CD14-positive monocyte (primary cell): ENCODE data around the gene DNAJA4. TPM values are rescaled to one million over a fixed set of nuclear protein-coding genes. Genes with fewer than 3 reads are reported as not detected.
A peak's percentile ranks its signal among the peaks of the same experiment; 100 is the strongest.

ENCODE experiments used
- DNase-seq, 3 donors: peaks; one replicate each; pipeline ENCODE4 v3.0.0-alpha.2; 2011 to 2022
- H2AFZ ChIP-seq: 2 replicates; pipeline ENCODE4 v1.6.0; 2012; ENCODE audit warnings: mild to moderate bottlenecking, low read depth, low read length, inconsistent platforms; ENCODE audit not compliant: insufficient read depth, poor library complexity, severe bottlenecking
- H3K27ac ChIP-seq, 2 donors: 1 replicate in 1 of 2; 2 replicates in 1 of 2; pipeline ENCODE4 v1.5.1; 2012 to 2013; ENCODE audit warnings: low read length in 2 of 2, control low read depth in 1 of 2, inconsistent platforms in 1 of 2, low read depth in 1 of 2, mild to moderate bottlenecking in 1 of 2
- H3K27me3 ChIP-seq, 2 donors: one replicate each; pipeline versions ENCODE4 v1.6.0 to v1.6.1; 2011 to 2013; ENCODE audit warnings: low read length in 2 of 2; ENCODE audit not compliant: control insufficient read depth in 2 of 2, insufficient read depth in 2 of 2
- H3K36me3 ChIP-seq, 2 donors: replicated peaks in 1 of 2; 1 replicate in 1 of 2; 2 replicates in 1 of 2; pipeline versions ENCODE4 v1.5.1 to v1.6.1; 2012 to 2013; ENCODE audit warnings: low read length in 2 of 2, control low read depth in 1 of 2, inconsistent platforms in 1 of 2, mild to moderate bottlenecking in 1 of 2; ENCODE audit not compliant: insufficient read depth in 2 of 2, control insufficient read depth in 1 of 2
- H3K4me1 ChIP-seq, 2 donors: 1 replicate in 1 of 2; 2 replicates in 1 of 2; pipeline versions ENCODE4 v1.5.1 to v1.6.1; 2012 to 2013; ENCODE audit warnings: low read length in 2 of 2, control low read depth in 1 of 2, inconsistent platforms in 1 of 2, mild to moderate bottlenecking in 1 of 2, moderate library complexity in 1 of 2; ENCODE audit not compliant: insufficient read depth in 2 of 2, control insufficient read depth in 1 of 2
- H3K4me2 ChIP-seq: replicated peaks from 2 replicates; pipeline ENCODE3; 2012; ENCODE audit warnings: low read length, moderate library complexity, mild to moderate bottlenecking; ENCODE audit not compliant: poor library complexity, severe bottlenecking; ENCODE audit errors: extremely low read depth
- H3K4me3 ChIP-seq, 3 experiments: fragments of 200-600 bp in 1 of 3; sonication (generic) in 1 of 3; replicated peaks in 1 of 3; 1 replicate in 2 of 3; 2 replicates in 1 of 3; pipeline ENCODE4 v1.5.1; 2011 to 2013; ENCODE audit warnings: low read length in 3 of 3, mild to moderate bottlenecking in 3 of 3, control low read depth in 2 of 3, low read depth in 2 of 3, inconsistent platforms in 1 of 3, moderate library complexity in 1 of 3
- H3K79me2 ChIP-seq: 2 replicates; pipeline ENCODE4 v1.6.0; 2012; ENCODE audit warnings: mild to moderate bottlenecking, control low read depth, inconsistent platforms, low read length, moderate library complexity; ENCODE audit not compliant: insufficient read depth
- H3K9ac ChIP-seq: 2 replicates; pipeline ENCODE4 v1.6.0; 2017; ENCODE audit warnings: low read length, mild to moderate bottlenecking; ENCODE audit not compliant: insufficient read depth, poor library complexity, severe bottlenecking
- H3K9me3 ChIP-seq, 2 donors: replicated peaks in 1 of 2; 1 replicate in 1 of 2; 2 replicates in 1 of 2; pipeline versions ENCODE4 v1.5.1 to v1.6.1; 2012 to 2013; ENCODE audit warnings: low read length in 2 of 2, control low read depth in 1 of 2; ENCODE audit not compliant: control insufficient read depth in 1 of 2, insufficient read depth in 1 of 2
- H4K20me1 ChIP-seq: 2 replicates; pipeline ENCODE4 v1.6.0; 2012; ENCODE audit warnings: mild to moderate bottlenecking, low read length, control low read depth, moderate library complexity; ENCODE audit not compliant: insufficient read depth
- H3K27ac Mint-ChIP-seq, 7 donors: one replicate each; pipeline ENCODE4 v1.8.0; 2020; ENCODE audit warnings: mild to moderate bottlenecking in 7 of 7, mixed read lengths in 7 of 7, moderate library complexity in 6 of 7, inconsistent platforms in 2 of 7
- H3K27me3 Mint-ChIP-seq, 3 donors: one replicate each; pipeline ENCODE4 v1.8.0; 2021 to 2022; ENCODE audit warnings: low read depth in 3 of 3, mild to moderate bottlenecking in 3 of 3, mixed read lengths in 3 of 3, moderate library complexity in 3 of 3, inconsistent platforms in 1 of 3
- H3K36me3 Mint-ChIP-seq, 2 donors: one replicate each; pipeline ENCODE4 v1.8.0; 2020; ENCODE audit warnings: mixed read lengths in 2 of 2, inconsistent platforms in 1 of 2, mild to moderate bottlenecking in 1 of 2
- H3K4me1 Mint-ChIP-seq: one replicate; pipeline ENCODE4 v1.8.0; 2020; ENCODE audit warnings: mild to moderate bottlenecking, mixed read lengths
- H3K4me3 Mint-ChIP-seq, 2 donors: one replicate each; pipeline ENCODE4 v1.8.0; 2020; ENCODE audit warnings: mild to moderate bottlenecking in 2 of 2, mixed read lengths in 2 of 2, moderate library complexity in 1 of 2
- H3K9me3 Mint-ChIP-seq, 7 donors: one replicate each; pipeline ENCODE4 v1.8.0; 2020 to 2022; ENCODE audit warnings: mixed read lengths in 7 of 7, mild to moderate bottlenecking in 6 of 7, moderate library complexity in 6 of 7, inconsistent platforms in 2 of 7
- CTCF ChIP-seq: fragments of 200-600 bp; IDR thresholded peaks from one replicate; pipeline ENCODE4 v1.8.0; 2022; ENCODE audit warnings: antibody characterized with exemption, mild to moderate bottlenecking
- WGBS: methylation state at CpG from one replicate; pipeline ENCODE4 v1.1.5; 2013; ENCODE audit warnings: missing lambda C conversion rate; ENCODE audit not compliant: insufficient coverage; 5-methylcytosine and 5-hydroxymethylcytosine counted together
- intact Hi-C, 2 donors: fragments of 100-400 bp; cut with micrococcal nuclease; formaldehyde crosslinking; loops; one replicate each; pipeline versions ENCODE4 v1.15.0 to v1.15.1; 2023
- polyA plus RNA-seq, 3 donors: library from polyadenylated mRNA; depleted of rRNA in 1 of 3; unstranded in 2 of 3; stranded (reverse) in 1 of 3; fragments of 300-500 nt in 2 of 3; fragments of >200 nt in 1 of 3; fragmentation: Illumina TruSeq in 2 of 3; gene quantifications; 1 replicate in 2 of 3; 2 replicates in 1 of 3; pipeline ENCODE4 v1.2.3, GENCODE V29; 2012 to 2021

DNAJA4 gene
- polyA plus RNA-seq, 3 donors: 2.4 to 20.9 (median 2.5) TPM

GRCh38 chr15:78282324-78282723 is 18.0 kb downstream of the DNAJA4 start:
- no peak overlapping the region for H2AFZ ChIP-seq
- Mint-ChIP-seq H3K36me3 (peaks cover 74 to 83% of the 10 kb centered on the region in 2 donors), H3K4me3 (no peak overlapping the region), H3K27ac (peak overlapping the region in 1 of 7 donors; percentile 3), H3K9me3 (no peaks in the 10 kb centered on the region), H3K27me3 (no peaks in the 10 kb centered on the region), H3K4me1 (peaks cover 9% of the 10 kb centered on the region)
- peaks cover 76 to 86% of the 10 kb centered on the region in 2 donors for H3K36me3 ChIP-seq
- no peaks in the 10 kb centered on the region for H3K79me2 ChIP-seq
- no peaks in the 10 kb centered on the region for H3K27me3 ChIP-seq
- no peak for TF ChIP-seq CTCF
- no peak overlapping the region for H3K27ac ChIP-seq
- H3K4me1 ChIP-seq: peaks cover 9% of the 10 kb centered on the region in 2 donors
- WGBS: 89% methylated on average over 1 of the region's 2 CpGs
- H3K4me3 ChIP-seq: no peak overlapping the region
- DNase-seq: no peak
- intact Hi-C loops: no loop called here
- H3K4me2 ChIP-seq: no peak overlapping the region
- H3K9me3 ChIP-seq: no peaks in the 10 kb centered on the region
- no peaks in the 10 kb centered on the region for H4K20me1 ChIP-seq
- H3K9ac ChIP-seq: no peak overlapping the region

- no peak overlapping the region for H3K9ac ChIP-seq
- H3K27me3 ChIP-seq: no peaks in the 10 kb centered on the region
- no peaks in the 10 kb centered on the region for H3K9me3 ChIP-seq
- H3K4me1 ChIP-seq: no peaks in the 10 kb centered on the region
- H3K4me3 ChIP-seq: no peak overlapping the region
- DNase-seq: no peak
- no peaks in the 10 kb centered on the region for H3K4me1 Mint-ChIP-seq
- peak; percentile 23 for TF ChIP-seq CTCF
- no peak overlapping the region for H3K27ac ChIP-seq
- H3K36me3 ChIP-seq: peaks cover 91 to 100% of the 10 kb centered on the region in 2 donors
- H4K20me1 ChIP-seq: no peaks in the 10 kb centered on the region
- peak overlapping the region in 2 of 7 donors; percentile 13 to 38 for H3K27ac Mint-ChIP-seq
- no peaks in the 10 kb centered on the region for H3K9me3 Mint-ChIP-seq
- peaks cover 91 to 95% of the 10 kb centered on the region in 2 donors for H3K36me3 Mint-ChIP-seq
- H3K27me3 Mint-ChIP-seq: no peaks in the 10 kb centered on the region
- 92% methylated on average over 4 of the region's 4 CpGs for WGBS
- H3K4me2 ChIP-seq: no peak overlapping the region
- no peak overlapping the region for H2AFZ ChIP-seq
- no peak overlapping the region for H3K4me3 Mint-ChIP-seq
- no peaks in the 10 kb centered on the region for H3K79me2 ChIP-seq
- intact Hi-C loops: no loop called here
Observed at GRCh38 chr15:78284758-78285157, 20.4 kb downstream of the DNAJA4 start.
